ENCODE measurements around the gene AMELX.

The AMELX gene

GRCh38 chrX:11293113-11293512 lies at the start of gene AMELX:
TSS of gene AMELX (plus strand) at chrX:11293413. CDS start at chrX:11294789, 1,376 bp downstream.
- no peak for FAIRE-seq

GRCh38 chrX:11244636-11245035 lies 48.6 kb upstream of the AMELX start:
- no peak for FAIRE-seq

DNA sequence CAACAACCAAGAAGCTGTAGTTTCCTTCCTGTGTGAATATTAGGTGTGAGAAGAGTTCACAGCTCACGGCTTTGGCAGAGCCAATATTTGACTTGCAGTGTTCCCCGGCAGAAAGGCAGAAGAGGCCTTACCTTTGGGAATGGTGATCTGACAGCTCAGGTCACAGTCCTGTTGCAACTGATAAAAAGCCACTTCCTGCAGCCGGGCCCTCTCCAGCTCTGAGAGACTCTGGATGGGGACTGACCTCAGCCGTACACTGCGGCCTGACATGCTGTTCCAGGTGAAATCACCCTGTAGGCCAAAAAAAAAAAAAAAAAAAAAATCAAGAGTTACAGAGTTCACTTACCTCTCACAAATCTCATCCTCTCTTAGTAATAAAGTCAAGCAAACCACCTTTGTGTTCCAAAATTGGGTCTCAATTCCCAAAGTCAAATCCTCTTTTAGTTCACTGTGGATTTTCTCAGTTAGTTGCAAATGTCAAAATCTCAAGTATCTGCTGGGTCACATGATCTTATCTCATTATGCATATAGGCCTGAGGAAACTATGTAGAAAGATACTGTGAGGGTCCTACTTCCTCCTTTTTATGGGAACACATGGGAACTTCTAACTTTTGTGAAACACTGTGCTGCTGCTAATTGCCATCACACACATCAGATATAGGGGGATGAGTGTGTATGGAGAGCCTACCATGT lies 38.6 kb upstream of the AMELX start:
- no peak for FAIRE-seq

DNA sequence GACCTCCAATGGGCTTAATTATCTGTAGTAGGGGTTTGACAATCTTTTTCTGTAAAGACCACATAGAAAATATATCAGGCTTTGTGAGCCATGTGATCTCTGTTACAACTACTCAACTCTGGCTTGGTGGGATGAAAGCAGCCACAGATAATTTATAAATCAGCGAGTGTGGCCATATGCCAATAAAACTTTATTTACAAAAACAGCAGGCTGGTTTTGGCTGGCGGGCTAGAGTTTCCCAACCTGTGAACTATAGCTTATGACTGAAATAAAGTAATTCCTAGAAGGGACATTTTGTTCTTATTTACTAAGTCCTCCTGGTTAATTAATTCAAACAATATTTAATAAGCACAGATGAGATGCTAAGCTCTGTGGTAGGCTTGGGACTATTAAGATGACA lies 35.9 kb upstream of the AMELX start:
- no peak for FAIRE-seq

DNA sequence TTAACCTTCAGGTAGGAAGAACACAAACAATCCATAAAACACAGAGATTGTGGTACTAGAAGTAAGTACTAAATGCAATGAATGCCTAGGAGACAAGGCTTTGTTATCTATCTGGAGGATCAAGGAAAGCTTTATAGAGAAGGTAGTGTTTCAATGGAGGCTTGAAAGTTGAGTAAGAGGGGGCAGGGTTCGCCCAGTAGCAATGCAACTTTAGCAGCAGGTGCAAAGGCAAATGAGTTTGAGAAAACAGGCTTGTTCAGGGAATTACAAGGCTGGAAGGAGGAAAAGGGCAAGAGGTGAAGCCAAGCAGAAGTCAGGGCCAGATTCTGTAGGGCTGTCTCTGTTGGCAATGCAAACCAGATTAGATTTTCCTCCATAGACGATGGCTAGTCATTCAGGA lies 35.5 kb upstream of the AMELX start:
- FAIRE-seq, result no peak

DNA sequence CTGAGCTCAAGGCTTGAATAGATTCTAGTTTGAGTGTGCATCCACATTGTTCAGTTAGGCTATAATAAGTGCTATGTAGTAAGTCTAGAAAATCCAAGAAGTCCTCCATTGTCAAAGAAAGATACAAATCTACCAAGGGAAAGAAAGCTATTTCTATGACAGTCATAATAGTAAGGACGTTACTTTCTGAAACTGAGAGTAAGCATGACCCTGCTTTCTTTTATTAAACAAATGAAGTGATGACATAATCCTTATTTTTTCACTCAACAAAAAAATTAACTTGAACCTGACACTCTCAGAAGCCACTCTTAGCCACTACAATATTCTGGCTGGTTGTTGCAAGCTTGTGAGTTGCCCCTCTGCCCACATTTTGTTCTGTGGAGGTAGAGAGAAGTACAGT lies 33.8 kb upstream of the AMELX start:
- no peak for FAIRE-seq

GRCh38 chrX:11261260-11261659 lies 32.0 kb upstream of the AMELX start:
- no peak for FAIRE-seq

DNA sequence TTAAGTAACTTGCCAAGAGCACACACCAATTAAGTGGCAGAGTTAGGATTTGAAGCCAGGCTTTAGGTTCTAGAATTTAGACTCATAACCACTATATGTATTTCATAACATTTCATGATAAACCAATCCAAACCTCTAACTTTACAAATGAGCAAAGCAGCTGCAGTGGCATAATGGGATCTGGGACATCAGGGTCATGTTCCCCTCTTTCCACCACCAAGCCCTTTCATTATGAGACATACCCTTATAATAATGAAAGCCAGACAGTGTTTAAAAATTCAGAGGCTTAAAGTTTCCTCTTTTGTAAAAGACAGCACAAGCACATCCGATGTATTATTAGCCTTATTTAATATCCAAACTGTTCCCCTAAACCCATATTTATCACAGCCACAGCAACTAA lies 28.3 kb upstream of the AMELX start:
- FAIRE-seq, result no peak

DNA sequence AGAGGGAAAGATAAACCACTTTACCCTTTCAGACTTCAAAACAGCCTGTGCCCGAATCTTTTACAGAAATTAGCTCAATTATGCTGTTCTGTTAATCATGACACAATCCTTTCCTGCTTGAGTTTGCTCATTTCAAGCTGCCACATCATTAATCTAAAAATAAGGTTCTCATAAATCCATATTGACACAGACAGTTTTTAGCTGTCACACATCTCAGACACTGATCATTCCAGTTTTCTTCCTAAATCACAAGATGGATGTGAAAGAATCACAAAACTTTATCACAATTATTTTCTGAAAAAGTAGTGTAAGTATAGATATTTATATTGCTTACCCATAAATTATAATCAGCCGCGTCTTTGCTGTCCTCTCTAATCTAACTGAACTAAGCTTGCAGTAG lies 27.9 kb upstream of the AMELX start:
- no peak for FAIRE-seq

GRCh38 chrX:11266573-11267003 lies 26.6 kb upstream of the AMELX start:
- FAIRE-seq, result no peak

DNA sequence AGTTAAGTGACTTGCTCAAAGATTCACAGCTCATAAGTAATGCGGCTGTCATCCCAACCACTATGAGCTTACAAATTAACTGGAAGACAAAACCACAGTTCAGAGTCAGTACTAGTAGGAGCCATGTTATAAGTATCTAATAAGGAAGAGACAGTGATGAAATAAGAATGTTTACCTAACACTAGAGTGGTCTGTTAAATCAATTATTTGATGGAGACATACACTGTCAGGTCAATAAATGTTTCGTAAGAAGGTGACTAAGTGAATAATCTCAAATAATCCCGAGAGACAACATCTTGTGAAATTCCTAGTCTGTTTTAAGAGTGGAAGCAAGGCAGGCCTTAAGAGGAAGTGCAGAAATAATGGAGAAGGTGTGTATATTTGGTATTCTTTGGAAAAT lies 25.8 kb upstream of the AMELX start:
- no peak for FAIRE-seq

GRCh38 chrX:11269006-11269405 lies 24.2 kb upstream of the AMELX start:
- no peak for FAIRE-seq

DNA sequence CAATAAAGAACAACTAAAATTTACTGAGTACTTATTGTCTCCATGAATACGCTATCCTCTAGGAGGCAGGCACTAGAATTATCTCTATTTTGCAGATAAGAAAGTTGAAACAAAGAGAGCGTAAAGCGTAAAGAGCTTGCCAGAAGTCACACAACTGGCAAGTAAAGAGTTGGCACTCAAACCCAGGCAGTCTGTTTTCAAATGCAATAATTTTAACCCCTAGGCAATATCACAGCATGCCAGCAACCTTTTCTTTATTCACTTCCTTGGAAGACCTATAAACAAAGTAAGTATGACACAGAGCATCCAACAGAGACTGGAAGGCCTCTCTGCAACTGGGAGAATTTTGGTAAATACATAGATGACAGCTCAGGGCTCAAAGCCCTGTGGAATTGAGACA lies 23.2 kb upstream of the AMELX start:
- FAIRE-seq, result no peak

GRCh38 chrX:11272290-11272689 lies 20.9 kb upstream of the AMELX start:
- FAIRE-seq, result no peak

DNA sequence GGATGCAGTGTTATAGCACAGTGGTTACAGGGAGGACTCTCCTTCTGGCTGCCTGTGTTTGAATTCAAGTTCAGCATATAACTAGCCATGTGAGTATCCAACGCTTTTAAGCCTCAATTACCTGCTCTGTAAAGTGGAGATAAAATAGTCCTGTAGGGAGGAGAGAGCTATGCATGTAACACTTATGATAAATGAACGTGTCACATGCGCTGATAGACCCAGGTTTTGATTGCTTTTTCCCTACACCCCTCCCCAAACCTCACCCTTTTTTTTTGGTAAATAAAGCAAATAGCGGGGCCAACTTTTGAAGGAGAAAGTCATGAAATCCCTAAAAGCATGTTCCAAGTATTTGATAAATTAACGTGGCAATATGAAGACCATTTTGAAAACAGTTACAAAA lies 20.4 kb upstream of the AMELX start:
- FAIRE-seq, result no peak

DNA sequence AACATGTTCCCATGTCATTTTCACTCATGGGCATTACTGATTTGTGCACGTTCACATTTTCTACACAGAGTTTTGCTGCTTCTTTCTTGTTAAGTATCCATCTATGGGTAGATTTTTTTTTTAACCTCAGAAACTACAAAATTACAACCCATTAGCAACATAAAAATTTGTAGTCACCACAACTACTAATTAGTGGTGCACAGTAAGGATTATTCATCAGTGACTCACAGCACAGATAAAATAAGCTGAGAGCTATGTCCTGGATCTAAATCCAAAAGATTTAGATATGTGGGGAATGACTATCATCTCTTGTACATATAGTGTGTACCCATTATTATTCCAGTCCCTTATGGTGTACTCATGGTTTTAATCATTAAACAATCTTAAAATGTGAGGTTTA lies 19.7 kb upstream of the AMELX start:
- no peak for FAIRE-seq

GRCh38 chrX:11282043-11282442 lies 11.2 kb upstream of the AMELX start:
- no peak for FAIRE-seq

GRCh38 chrX:11285651-11286050 lies 7.6 kb upstream of the AMELX start:
- no peak for FAIRE-seq

GRCh38 chrX:11287505-11287904 lies 5.7 kb upstream of the AMELX start:
- no peak for FAIRE-seq

- no peak for FAIRE-seq
Observed at GRCh38 chrX:11290416-11291102, 2.7 kb upstream of the AMELX start.

DNA sequence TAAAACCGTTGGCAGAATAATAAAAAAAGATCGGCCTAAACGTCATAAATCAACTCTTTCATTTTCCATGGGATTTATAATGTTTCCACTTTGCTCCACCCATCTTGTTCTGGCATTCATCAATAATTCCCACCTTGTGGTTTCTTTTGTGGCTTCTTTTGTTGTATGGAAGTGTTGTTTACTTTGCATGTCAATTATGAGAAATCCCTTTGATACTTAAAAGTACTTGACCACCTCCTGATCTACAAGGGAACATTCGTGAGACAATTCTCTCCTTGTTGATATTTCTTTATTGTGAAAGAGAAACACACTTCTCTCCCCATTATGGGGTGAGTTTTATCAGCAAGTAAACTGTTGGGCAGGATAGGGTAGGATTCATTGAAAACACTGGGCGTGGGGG lies 2.8 kb downstream of the AMELX start:
- no peak for FAIRE-seq

DNA sequence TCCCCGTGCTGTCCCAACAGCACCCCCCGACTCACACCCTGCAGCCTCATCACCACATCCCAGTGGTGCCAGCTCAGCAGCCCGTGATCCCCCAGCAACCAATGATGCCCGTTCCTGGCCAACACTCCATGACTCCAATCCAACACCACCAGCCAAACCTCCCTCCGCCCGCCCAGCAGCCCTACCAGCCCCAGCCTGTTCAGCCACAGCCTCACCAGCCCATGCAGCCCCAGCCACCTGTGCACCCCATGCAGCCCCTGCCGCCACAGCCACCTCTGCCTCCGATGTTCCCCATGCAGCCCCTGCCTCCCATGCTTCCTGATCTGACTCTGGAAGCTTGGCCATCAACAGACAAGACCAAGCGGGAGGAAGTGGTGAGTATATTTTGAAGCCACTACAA lies 5.4 kb downstream of the AMELX start:
- no peak for FAIRE-seq

GRCh38 chrX:11304829-11305228 lies 11.6 kb downstream of the AMELX start:
- FAIRE-seq, result no peak

- no peak for FAIRE-seq
Observed at GRCh38 chrX:11305641-11306040, 12.4 kb downstream of the AMELX start.

DNA sequence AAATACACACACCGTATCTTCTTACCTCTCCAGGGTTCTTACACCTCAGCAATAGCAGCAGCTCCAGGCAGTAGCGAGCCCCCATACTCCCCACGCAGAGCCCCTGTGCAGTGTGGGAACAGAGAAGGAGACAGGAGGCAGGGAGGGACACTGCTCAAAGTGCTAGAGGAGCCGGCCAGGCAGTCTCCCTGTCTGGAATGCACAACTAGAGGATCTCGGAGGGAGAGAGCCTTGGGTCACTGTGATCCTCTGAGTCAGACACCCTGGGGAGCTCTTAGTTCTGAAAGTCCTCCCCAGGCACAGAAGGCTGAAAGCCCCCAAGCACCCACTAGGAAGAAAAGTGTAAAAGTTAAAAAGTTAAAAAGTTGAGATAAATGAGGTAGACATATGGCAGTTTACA lies 16.0 kb downstream of the AMELX start:
- no peak for FAIRE-seq
